ENCODE data around the gene KCNMA1. TPM values are rescaled to one million over a fixed set of nuclear protein-coding genes. Genes with fewer than 3 reads are reported as not detected.
A peak's percentile ranks its signal among the peaks of the same experiment; 100 is the strongest.

KCNMA1 gene
- total RNA-seq, 1 donor from 2014 or later = 30.1 TPM

DNA sequence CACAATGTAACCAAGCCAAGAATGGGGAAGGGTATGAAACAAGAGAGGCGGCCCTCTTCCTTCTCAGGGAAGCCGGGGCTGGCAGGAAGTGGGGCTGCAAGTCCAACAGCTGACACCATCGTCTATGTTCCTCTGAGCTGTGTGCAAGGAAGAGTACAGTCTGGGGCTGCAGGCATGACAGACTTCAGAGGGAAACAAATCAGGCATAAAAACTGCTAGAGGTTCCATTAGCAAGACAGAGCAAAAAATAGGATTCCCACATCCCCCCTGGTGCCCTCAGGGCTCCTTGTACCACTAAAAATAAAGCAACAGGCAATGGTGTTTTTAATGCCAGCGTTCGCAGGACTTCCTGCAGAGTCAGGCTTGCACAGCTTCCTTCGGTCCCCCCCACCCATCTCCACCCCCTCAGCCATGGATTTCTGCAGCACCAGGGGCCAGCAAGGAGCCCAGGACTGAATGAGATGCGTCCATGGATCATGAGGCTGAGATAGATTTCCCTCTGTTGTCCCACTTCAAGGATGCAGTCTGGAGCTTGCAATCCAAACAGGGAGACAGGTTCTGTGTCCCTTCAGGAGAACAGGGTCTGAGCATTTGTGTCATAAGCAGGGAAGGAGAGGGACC is 34.6 kb downstream of the KCNMA1 start:
- Mint-ChIP-seq H3K9me3 (no peaks in the 10 kb centered on the region), H3K36me3 (no peaks in the 10 kb centered on the region), H3K4me3 (no peak overlapping the region), H3K27ac (no peak overlapping the region), H3K27me3 (peaks cover 7% of the 10 kb centered on the region), H3K4me1 (ENCODE audit: unreplicated experiment) (peaks cover 31% of the 10 kb centered on the region)
- TF ChIP-seq, protein P1, sequence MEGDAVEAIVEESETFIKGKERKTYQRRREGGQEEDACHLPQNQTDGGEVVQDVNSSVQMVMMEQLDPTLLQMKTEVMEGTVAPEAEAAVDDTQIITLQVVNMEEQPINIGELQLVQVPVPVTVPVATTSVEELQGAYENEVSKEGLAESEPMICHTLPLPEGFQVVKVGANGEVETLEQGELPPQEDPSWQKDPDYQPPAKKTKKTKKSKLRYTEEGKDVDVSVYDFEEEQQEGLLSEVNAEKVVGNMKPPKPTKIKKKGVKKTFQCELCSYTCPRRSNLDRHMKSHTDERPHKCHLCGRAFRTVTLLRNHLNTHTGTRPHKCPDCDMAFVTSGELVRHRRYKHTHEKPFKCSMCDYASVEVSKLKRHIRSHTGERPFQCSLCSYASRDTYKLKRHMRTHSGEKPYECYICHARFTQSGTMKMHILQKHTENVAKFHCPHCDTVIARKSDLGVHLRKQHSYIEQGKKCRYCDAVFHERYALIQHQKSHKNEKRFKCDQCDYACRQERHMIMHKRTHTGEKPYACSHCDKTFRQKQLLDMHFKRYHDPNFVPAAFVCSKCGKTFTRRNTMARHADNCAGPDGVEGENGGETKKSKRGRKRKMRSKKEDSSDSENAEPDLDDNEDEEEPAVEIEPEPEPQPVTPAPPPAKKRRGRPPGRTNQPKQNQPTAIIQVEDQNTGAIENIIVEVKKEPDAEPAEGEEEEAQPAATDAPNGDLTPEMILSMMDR (conservative IDR thresholded peaks at IDR 0.05) = no peak
- no peak for DNase-seq (ENCODE audit: extremely low spot score, unreplicated experiment)

DNA sequence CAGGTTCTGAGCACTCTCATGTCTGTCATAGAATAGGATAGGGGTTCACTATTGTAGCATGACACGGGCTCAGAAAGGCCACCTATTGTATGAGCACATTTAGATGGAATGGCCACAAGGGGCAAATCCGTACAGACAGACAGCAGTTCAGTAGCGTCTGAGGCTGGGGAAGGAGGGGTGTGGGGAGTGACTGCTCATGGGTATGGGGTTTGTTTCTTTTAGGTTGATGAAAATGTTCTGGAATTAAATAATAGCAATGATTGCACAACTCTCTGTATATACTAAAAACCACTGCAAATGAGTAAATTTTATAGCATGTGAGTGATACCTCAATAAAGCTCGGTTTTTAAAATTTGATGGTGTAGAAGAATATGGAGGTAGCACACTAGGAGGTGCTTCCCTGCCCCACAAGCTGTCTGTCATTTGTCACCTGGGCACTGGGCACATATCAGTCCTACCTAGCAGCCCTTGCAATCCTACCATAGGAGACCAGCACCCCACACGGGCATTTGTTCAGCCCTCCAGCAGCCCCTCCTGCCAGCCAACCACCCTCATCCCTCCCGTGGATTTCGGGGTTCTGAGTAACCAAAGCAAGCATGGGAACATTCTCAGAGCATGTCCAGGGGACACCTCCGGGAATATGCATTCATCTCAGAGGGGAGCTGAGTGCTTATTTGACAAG is 35.2 kb downstream of the KCNMA1 start:
- H3K4me3 Mint-ChIP-seq = no peak overlapping the region
- no peaks in the 10 kb centered on the region for H3K36me3 Mint-ChIP-seq
- no peak overlapping the region for H3K27ac Mint-ChIP-seq
- peaks cover 7% of the 10 kb centered on the region for H3K27me3 Mint-ChIP-seq
- H3K9me3 Mint-ChIP-seq = no peaks in the 10 kb centered on the region
- DNase-seq (ENCODE audit: extremely low spot score, unreplicated experiment) = no peak
- TF ChIP-seq, protein P1 (conservative IDR thresholded peaks at IDR 0.05) = peak; percentile 32
- H3K4me1 Mint-ChIP-seq (ENCODE audit: unreplicated experiment) = peaks cover 31% of the 10 kb centered on the region

GRCh38 chr10:77601488-77601887 is 36.1 kb downstream of the KCNMA1 start:
- Mint-ChIP-seq H3K9me3 (no peaks in the 10 kb centered on the region), H3K27me3 (peaks cover 3% of the 10 kb centered on the region), H3K4me1 (ENCODE audit: unreplicated experiment) (peaks cover 25% of the 10 kb centered on the region), H3K4me3 (no peak overlapping the region), H3K36me3 (no peaks in the 10 kb centered on the region), H3K27ac (no peak overlapping the region)
- TF ChIP-seq, protein P1 (conservative IDR thresholded peaks at IDR 0.05) = no peak
- no peak for DNase-seq (ENCODE audit: extremely low spot score, unreplicated experiment)

GRCh38 chr10:77600640-77601039 is 37.0 kb downstream of the KCNMA1 start:
- no peak overlapping the region for H3K27ac Mint-ChIP-seq
- H3K4me3 Mint-ChIP-seq = no peak overlapping the region
- H3K27me3 Mint-ChIP-seq = peaks cover 7% of the 10 kb centered on the region
- DNase-seq (ENCODE audit: extremely low spot score, unreplicated experiment) = no peak
- H3K9me3 Mint-ChIP-seq = no peaks in the 10 kb centered on the region
- TF ChIP-seq, protein P1 (conservative IDR thresholded peaks at IDR 0.05) = no peak
- peaks cover 22% of the 10 kb centered on the region for H3K4me1 Mint-ChIP-seq (ENCODE audit: unreplicated experiment)
- no peaks in the 10 kb centered on the region for H3K36me3 Mint-ChIP-seq

- no peaks in the 10 kb centered on the region for H3K36me3 Mint-ChIP-seq
- H3K27me3 Mint-ChIP-seq = peaks cover 7% of the 10 kb centered on the region
- TF ChIP-seq, protein P1 (conservative IDR thresholded peaks at IDR 0.05) = no peak
- no peaks in the 10 kb centered on the region for H3K9me3 Mint-ChIP-seq
- no peak overlapping the region for H3K27ac Mint-ChIP-seq
- no peak for DNase-seq (ENCODE audit: extremely low spot score, unreplicated experiment)
- H3K4me3 Mint-ChIP-seq = no peak overlapping the region
- H3K4me1 Mint-ChIP-seq (ENCODE audit: unreplicated experiment) = peaks cover 22% of the 10 kb centered on the region
Observed at GRCh38 chr10:77599651-77600050, 38.0 kb downstream of the KCNMA1 start.
